ENCODE measurements around the gene ADAMTSL1. TPM values are rescaled to one million over a fixed set of nuclear protein-coding genes. Genes with fewer than 3 reads are reported as not detected.

The ADAMTSL1 gene
- polyA plus RNA-seq, 2 of the 4 experiments (the other 2 are of a cell fraction): 0.03 TPM; not detected in 1

- TF ChIP-seq RNF2 (IDR thresholded peaks at IDR 0.05; ENCODE audit: borderline replicate concordance, low read depth) (no peak), FOSL2 (IDR thresholded peaks at IDR 0.05) (no peak), FOSL2 (CRISPR knock-in tag; IDR thresholded peaks at IDR 0.05) (no peak)
Observed at GRCh38 chr9:18939943-18940342, 466.0 kb downstream of the ADAMTSL1 start (continued).

GRCh38 chr9:18941060-18941740, 467.2 kb downstream of the ADAMTSL1 start:
- Histone ChIP-seq H3K9me3 (no peaks in the 10 kb centered on the region), H3K4me2 (no peak overlapping the region), H3K27ac (no peak overlapping the region), H3K4me3 (no peak overlapping the region), H3K4me1 (no peaks in the 10 kb centered on the region)
- no peak for DNase-seq (ENCODE audit: low read depth in 1 of 2, low spot score in 1 of 2)
- POLR2A ChIA-PET: no interaction called here
- TF ChIP-seq PBX3 (IDR thresholded peaks at IDR 0.05): no peak
- TF ChIP-seq RNF2 (IDR thresholded peaks at IDR 0.05; ENCODE audit: borderline replicate concordance, low read depth): no peak
- TF ChIP-seq RFX5 (IDR thresholded peaks at IDR 0.05): no peak
- no peak for TF ChIP-seq MYC (IDR thresholded peaks at IDR 0.05; ENCODE audit: borderline replicate concordance, low read length)
- no peak for TF ChIP-seq MAFK (IDR thresholded peaks at IDR 0.05; ENCODE audit: partially characterized antibody)
- no peak for TF ChIP-seq RARB (CRISPR knock-in tag; IDR thresholded peaks at IDR 0.05)
- no peak for TF ChIP-seq FOSL2 (IDR thresholded peaks at IDR 0.05)
- TF ChIP-seq FOSL2 (CRISPR knock-in tag; IDR thresholded peaks at IDR 0.05): no peak
- no peak for TF ChIP-seq JUN (IDR thresholded peaks at IDR 0.05)
- no peak for TF ChIP-seq NR3C1 (IDR thresholded peaks at IDR 0.05)
- TF ChIP-seq ESRRA (IDR thresholded peaks at IDR 0.05; ENCODE audit: borderline replicate concordance, low read length): no peak
- no peak for TF ChIP-seq HOXA7 (CRISPR knock-in tag; IDR thresholded peaks at IDR 0.05)
- TF ChIP-seq RAD21 (conservative IDR thresholded peaks at IDR 0.05 in 1 of 2, IDR thresholded peaks at IDR 0.05 in 1 of 2): no peak
- 33% methylated on average over 8 of the region's 8 CpGs for WGBS (ENCODE audit: missing lambda C conversion rate)
- ATAC-seq: no peak
- FAIRE-seq: no peak
- CTCF ChIA-PET: no interaction called here

GRCh38 chr9:18942801-18943200, 468.8 kb downstream of the ADAMTSL1 start:
- ATAC-seq (no peak), DNase-seq (ENCODE audit: low read depth in 1 of 2, low spot score in 1 of 2) (no peak), FAIRE-seq (no peak)
- ChIA-PET CTCF (no interaction called here), POLR2A (no interaction called here)
- H3K27ac ChIP-seq: no peak overlapping the region
- no peaks in the 10 kb centered on the region for H3K4me1 ChIP-seq
- no peaks in the 10 kb centered on the region for H3K9me3 ChIP-seq
- H3K4me2 ChIP-seq: no peak overlapping the region
- no peak overlapping the region for H3K4me3 ChIP-seq
- 30% methylated on average over 7 of the region's 7 CpGs for WGBS (ENCODE audit: missing lambda C conversion rate)
- TF ChIP-seq RFX5 (IDR thresholded peaks at IDR 0.05) (no peak), ZNF302 (CRISPR knock-in tag; IDR thresholded peaks at IDR 0.05) (no peak), ELK1 (IDR thresholded peaks at IDR 0.05; ENCODE audit: low read depth, low read length) (no peak), EP300 (IDR thresholded peaks at IDR 0.05) (no peak), FOSL2 (IDR thresholded peaks at IDR 0.05) (no peak), FOSL2 (CRISPR knock-in tag; IDR thresholded peaks at IDR 0.05) (no peak), HOXB13 (CRISPR knock-in tag; IDR thresholded peaks at IDR 0.05; ENCODE audit: low read depth) (no peak), RNF2 (IDR thresholded peaks at IDR 0.05; ENCODE audit: borderline replicate concordance, low read depth) (no peak), FOSB (CRISPR knock-in tag; IDR thresholded peaks at IDR 0.05) (no peak), ZFP36 (IDR thresholded peaks at IDR 0.05; ENCODE audit: borderline replicate concordance, partially characterized antibody) (no peak), EHMT2 (IDR thresholded peaks at IDR 0.05; ENCODE audit: low read depth) (no peak), POLR2A (IDR thresholded peaks at IDR 0.05; ENCODE audit: low read length) (no peak), FOXS1 (CRISPR knock-in tag; IDR thresholded peaks at IDR 0.05) (no peak), POLR2AphosphoS2 (conservative IDR thresholded peaks at IDR 0.05; ENCODE audit: low read length) (no peak)
